ENCODE data around the gene SUSD2. TPM values are rescaled to one million over a fixed set of nuclear protein-coding genes. Genes with fewer than 3 reads are reported as not detected.
A peak's percentile ranks its signal among the peaks of the same experiment; 100 is the strongest.
"Not testable (repeated sequence)": the region's sequence is repeated elsewhere in the genome, so short reads cannot be mapped to it uniquely, and the experiment has no call there.

Gene SUSD2
- total RNA-seq, 1 experiment from 2014 or later, result 0.26 TPM

DNA sequence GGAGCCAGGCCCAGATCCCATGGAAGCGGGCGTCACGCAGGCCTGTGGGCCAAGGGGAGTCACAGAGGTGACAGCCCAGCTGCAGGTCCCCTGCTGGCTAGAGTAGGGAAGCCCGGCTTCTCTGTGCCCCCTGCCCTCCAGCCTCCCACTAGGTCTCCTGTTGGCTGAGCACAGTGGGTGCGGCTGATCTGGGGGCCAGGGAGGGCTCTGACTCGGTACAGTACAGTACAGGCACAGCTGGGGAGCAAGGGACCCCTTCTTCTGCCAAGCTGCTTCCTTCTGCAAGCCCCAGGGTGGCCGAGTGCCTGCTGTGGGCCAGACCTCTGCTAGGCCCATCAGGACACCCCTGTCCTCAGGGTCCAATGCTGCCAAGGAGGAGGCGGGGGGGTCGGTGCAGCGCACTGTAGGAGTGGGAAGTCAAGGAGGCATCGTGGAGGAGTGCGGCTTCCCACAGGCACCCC is 10.1 kb downstream of the SUSD2 start:
- Histone ChIP-seq H3K9me2 (replicated peaks; ENCODE audit: insufficient read depth, low read length) (no peaks in the 10 kb centered on the region), H3K9ac (ENCODE audit: low read length) (no peak overlapping the region), H3K27ac (ENCODE audit: low read length) (no peak overlapping the region), H2AFZ (ENCODE audit: low read length) (no peak overlapping the region), H3K36me3 (ENCODE audit: insufficient read depth, low read length) (no peaks in the 10 kb centered on the region), H3K9me3 (ENCODE audit: low read length) (no peaks in the 10 kb centered on the region), H3K79me2 (ENCODE audit: low read length) (no peaks in the 10 kb centered on the region), H3K4me2 (ENCODE audit: low read depth, low read length, poor library complexity, severe bottlenecking) (no peak overlapping the region), H3K27me3 (ENCODE audit: low read length) (no peaks in the 10 kb centered on the region), H4K20me1 (ENCODE audit: insufficient read depth, low read depth, low read length) (no peaks in the 10 kb centered on the region; the same call in 1 of the 2 replicates), H3K4me1 (ENCODE audit: low read length) (no peaks in the 10 kb centered on the region), H3K4me3 (ENCODE audit: low read length) (no peak overlapping the region)
- DNase-seq, result no peak

DNA sequence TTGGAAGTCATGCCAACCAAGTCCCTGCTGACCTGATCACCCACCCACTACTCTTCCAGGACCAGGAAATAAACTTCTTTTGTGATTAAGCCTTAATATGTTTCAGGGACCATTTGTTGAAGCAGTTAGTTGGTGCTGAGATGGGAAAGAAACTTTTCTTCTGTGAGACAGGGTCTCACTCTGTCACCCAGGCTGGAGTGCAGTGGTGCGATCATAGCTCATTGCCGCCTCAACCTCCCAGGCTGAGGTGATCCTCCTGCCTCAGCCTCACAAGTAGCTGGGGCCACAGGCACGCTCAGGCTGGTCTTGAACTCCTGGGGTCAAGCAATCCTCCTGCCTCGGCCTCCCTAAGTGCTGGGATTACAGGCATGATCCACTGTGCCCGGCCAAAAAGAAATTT is 10.6 kb downstream of the SUSD2 start:
- no peak overlapping the region for H3K9ac ChIP-seq (ENCODE audit: low read length)
- no peaks in the 10 kb centered on the region for H3K4me1 ChIP-seq (ENCODE audit: low read length)
- DNase-seq, result no peak
- no peaks in the 10 kb centered on the region for H3K79me2 ChIP-seq (ENCODE audit: low read length)
- no peak overlapping the region for H3K27ac ChIP-seq (ENCODE audit: low read length)
- H4K20me1 ChIP-seq (ENCODE audit: insufficient read depth, low read depth, low read length), result no peaks in the 10 kb centered on the region; the same call in 1 of the 2 replicates
- H3K9me2 ChIP-seq (replicated peaks; ENCODE audit: insufficient read depth, low read length), result no peaks in the 10 kb centered on the region
- H3K9me3 ChIP-seq (ENCODE audit: low read length), result no peaks in the 10 kb centered on the region
- H2AFZ ChIP-seq (ENCODE audit: low read length), result no peak overlapping the region
- no peak overlapping the region for H3K4me3 ChIP-seq (ENCODE audit: low read length)
- no peaks in the 10 kb centered on the region for H3K36me3 ChIP-seq (ENCODE audit: insufficient read depth, low read length)
- no peaks in the 10 kb centered on the region for H3K27me3 ChIP-seq (ENCODE audit: low read length)
- no peak overlapping the region for H3K4me2 ChIP-seq (ENCODE audit: low read depth, low read length, poor library complexity, severe bottlenecking)

DNA sequence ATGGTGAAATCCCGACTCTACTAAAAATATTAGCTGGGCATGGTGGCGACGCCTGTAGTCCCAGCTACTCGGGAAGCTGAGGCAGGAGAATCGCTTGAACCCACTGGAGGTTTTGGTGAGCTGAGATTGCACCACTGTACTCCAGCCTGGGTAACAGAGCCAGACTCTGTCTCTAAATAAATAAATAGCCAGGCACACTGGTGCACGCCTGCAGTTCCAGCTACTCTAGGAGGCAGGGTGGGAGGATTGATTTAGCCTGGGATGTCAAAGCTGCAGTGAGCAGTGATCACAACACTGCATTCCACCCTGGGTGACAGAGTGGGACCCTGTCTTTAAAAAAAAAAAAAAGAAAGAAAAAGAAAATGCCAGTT is 17.4 kb downstream of the SUSD2 start:
- no peaks in the 10 kb centered on the region for H3K27me3 ChIP-seq (ENCODE audit: low read length)
- H3K9me2 ChIP-seq (replicated peaks; ENCODE audit: insufficient read depth, low read length), result no peaks in the 10 kb centered on the region
- no peaks in the 10 kb centered on the region for H4K20me1 ChIP-seq (ENCODE audit: insufficient read depth, low read depth, low read length)
- H3K9me3 ChIP-seq (ENCODE audit: low read length), result no peaks in the 10 kb centered on the region
- no peak overlapping the region for H2AFZ ChIP-seq (ENCODE audit: low read length)
- H3K9ac ChIP-seq (ENCODE audit: low read length), result no peak overlapping the region
- H3K4me2 ChIP-seq (ENCODE audit: low read depth, low read length, poor library complexity, severe bottlenecking), result no peak overlapping the region
- no peak for DNase-seq
- peaks cover 7% of the 10 kb centered on the region for H3K4me1 ChIP-seq (ENCODE audit: low read length)
- H3K79me2 ChIP-seq (ENCODE audit: low read length), result no peaks in the 10 kb centered on the region
- H3K36me3 ChIP-seq (ENCODE audit: insufficient read depth, low read length), result no peaks in the 10 kb centered on the region
- no peak overlapping the region for H3K27ac ChIP-seq (ENCODE audit: low read length)
- no peak overlapping the region for H3K4me3 ChIP-seq (ENCODE audit: low read length)

DNA sequence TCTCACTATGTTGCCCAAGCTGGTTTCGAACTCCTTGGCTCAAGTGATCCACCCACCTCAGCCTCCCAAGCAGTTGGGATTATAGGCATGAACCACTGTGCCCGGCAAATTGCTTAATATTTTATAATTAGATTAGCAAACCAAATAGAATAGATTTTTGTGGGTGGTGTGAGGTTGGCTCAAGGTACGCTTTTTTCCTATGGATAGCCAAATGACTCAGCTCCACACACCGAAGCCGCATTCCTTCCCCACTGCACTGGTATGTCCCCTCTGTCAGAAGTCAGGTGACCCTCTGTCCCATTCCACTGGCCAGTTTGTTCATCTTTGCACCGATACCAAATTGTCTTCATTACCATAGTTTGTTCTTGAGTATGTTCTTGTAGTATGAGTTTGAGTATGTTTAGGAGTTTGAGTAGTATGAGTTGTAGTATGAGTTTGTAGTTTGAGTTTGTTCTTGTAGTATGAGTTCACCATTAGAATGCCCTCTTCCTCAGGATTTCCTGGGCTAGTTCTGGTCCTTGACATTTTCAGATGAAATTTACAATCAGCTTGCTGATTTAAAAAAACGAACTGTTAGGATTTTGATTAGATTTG is 19.4 kb downstream of the SUSD2 start:
- Histone ChIP-seq H3K27ac (ENCODE audit: low read length) (no peak overlapping the region), H3K27me3 (ENCODE audit: low read length) (no peaks in the 10 kb centered on the region), H3K4me2 (ENCODE audit: low read depth, low read length, poor library complexity, severe bottlenecking) (no peak overlapping the region), H3K36me3 (ENCODE audit: insufficient read depth, low read length) (no peaks in the 10 kb centered on the region), H4K20me1 (ENCODE audit: insufficient read depth, low read depth, low read length) (no peaks in the 10 kb centered on the region), H3K9ac (ENCODE audit: low read length) (no peak overlapping the region), H3K9me2 (replicated peaks; ENCODE audit: insufficient read depth, low read length) (no peaks in the 10 kb centered on the region), H3K4me1 (ENCODE audit: low read length) (peaks cover 11% of the 10 kb centered on the region), H3K9me3 (ENCODE audit: low read length) (no peaks in the 10 kb centered on the region), H3K79me2 (ENCODE audit: low read length) (no peaks in the 10 kb centered on the region), H2AFZ (ENCODE audit: low read length) (no peak overlapping the region), H3K4me3 (ENCODE audit: low read length) (no peak overlapping the region)
- DNase-seq, result no peak

DNA sequence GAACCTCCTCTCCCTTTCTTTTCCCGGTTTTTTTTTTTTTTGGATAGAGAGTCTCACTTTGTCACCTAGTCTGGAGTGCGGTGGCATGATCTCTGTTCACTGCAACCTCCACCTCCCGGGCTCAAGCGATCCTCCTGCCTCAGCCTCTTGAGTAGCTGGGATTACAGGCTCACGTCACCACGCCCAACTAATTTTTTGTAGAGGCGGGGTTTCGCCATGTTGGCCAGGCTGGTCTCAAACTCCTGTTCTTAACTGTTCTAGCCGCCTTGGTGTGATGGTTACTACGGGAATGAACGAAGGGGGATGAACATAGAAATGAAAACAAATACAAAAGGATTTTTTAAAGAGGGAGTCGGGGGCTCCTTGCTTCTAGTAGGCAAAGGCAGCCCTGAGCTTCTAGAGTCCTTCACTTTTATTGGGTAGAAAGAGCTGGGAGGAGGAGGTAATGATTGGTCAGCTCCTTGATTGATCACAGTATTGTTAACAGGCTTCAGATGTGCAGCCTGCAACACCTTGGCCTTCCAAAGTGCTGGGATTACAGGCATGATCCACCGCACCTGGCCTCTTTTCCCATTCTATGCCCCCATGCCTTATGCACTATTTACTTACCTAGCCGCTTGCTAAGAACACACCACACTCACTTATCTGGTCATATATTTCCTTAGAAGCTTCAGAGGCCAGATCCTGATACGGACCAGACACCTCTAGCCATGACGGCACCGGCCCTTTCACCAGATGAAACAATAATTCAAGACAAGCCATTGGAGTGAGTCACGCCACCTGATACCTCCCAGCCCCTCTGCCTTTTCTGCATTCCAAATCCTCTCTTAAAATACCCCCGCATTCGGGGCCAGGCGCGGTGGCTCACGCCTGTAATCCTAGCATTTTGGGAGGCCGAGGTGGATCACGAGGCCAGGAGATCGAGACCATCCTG is 20.7 kb downstream of the SUSD2 start:
- no peak overlapping the region for H3K4me2 ChIP-seq (ENCODE audit: low read depth, low read length, poor library complexity, severe bottlenecking)
- H2AFZ ChIP-seq (ENCODE audit: low read length), result no peak overlapping the region
- H3K9ac ChIP-seq (ENCODE audit: low read length), result no peak overlapping the region

DNA sequence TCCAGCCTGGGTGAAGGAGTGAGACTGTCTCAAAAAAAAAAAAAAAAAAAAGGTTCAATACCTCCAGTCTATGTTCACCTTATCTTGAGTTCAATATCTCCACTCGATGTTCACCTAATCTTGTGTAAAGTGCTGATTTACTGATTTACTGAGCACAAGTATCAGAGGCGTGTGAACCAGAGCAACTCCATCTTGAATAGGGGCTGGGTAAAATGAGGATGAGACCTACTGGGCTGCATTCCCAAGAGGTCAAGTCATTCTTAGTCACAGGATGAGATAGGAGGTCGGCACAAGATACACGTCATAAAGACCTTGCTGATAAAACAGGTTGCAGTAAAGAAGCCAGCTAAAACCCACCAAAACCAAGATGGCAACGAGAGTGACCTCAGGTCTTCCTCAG is 22.6 kb downstream of the SUSD2 start:
- H3K27me3 ChIP-seq (ENCODE audit: low read length); H3K36me3 ChIP-seq (ENCODE audit: insufficient read depth, low read length); H3K9me3 ChIP-seq (ENCODE audit: low read length); H4K20me1 ChIP-seq (ENCODE audit: insufficient read depth, low read depth, low read length); H2AFZ ChIP-seq (ENCODE audit: low read length); H3K79me2 ChIP-seq (ENCODE audit: low read length); H3K4me3 ChIP-seq (ENCODE audit: low read length); H3K9me2 ChIP-seq (replicated peaks; ENCODE audit: insufficient read depth, low read length); H3K27ac ChIP-seq (ENCODE audit: low read length); H3K4me2 ChIP-seq (ENCODE audit: low read depth, low read length, poor library complexity, severe bottlenecking); DNase-seq; H3K9ac ChIP-seq (ENCODE audit: low read length): not testable (repeated sequence)
- H3K4me1 ChIP-seq (ENCODE audit: low read length), result peaks cover 19% of the 10 kb centered on the region

More for the DNA sequence above, 20.7 kb downstream of the SUSD2 start:
- Histone ChIP-seq H4K20me1 (ENCODE audit: insufficient read depth, low read depth, low read length) (no peaks in the 10 kb centered on the region), H3K9me3 (ENCODE audit: low read length) (no peaks in the 10 kb centered on the region), H3K36me3 (ENCODE audit: insufficient read depth, low read length) (no peaks in the 10 kb centered on the region), H3K79me2 (ENCODE audit: low read length) (no peaks in the 10 kb centered on the region), H3K9me2 (replicated peaks; ENCODE audit: insufficient read depth, low read length) (no peaks in the 10 kb centered on the region), H3K4me3 (ENCODE audit: low read length) (no peak overlapping the region), H3K27me3 (ENCODE audit: low read length) (no peaks in the 10 kb centered on the region), H3K4me1 (ENCODE audit: low read length) (peaks cover 21% of the 10 kb centered on the region), H3K27ac (ENCODE audit: low read length) (no peak overlapping the region)
- no peak for DNase-seq

DNA sequence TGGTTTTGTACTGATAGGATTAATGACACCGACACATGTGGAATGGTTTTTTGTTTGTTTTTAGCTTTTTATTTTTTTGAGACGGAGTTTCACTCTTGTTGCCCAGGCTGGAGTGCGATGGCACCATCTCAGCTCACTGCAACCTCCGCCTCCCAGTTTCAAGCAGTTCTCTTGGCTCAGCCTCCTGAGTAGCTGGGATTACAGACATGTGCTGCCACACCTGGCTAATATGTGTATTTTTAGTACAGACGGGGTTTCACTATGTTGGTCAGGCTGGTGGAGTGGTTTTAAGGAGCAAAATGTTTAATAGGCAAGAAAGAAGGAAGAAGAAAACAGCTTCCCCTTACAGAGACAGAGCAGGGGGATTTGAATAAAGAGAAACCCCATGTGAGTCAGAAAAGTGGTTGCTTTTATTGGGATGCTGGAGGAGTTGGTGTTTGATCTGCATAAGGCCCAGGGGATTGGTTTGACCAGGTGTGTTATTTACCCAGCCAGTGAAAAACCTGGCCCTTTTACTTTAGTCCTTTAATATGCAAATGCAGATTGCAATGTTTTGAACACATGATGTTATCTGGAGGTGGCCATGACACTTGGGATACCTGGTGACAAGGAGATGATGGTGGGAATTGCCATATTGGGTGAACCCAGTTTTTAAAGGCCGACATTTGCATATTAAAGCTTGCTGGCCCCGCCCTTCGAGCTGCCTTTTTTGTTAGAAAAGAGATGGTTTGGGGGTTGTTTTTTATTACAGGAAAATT is 24.3 kb downstream of the SUSD2 start:
- Histone ChIP-seq H4K20me1 (ENCODE audit: insufficient read depth, low read depth, low read length) (no peaks in the 10 kb centered on the region), H3K79me2 (ENCODE audit: low read length) (no peaks in the 10 kb centered on the region), H3K4me1 (ENCODE audit: low read length) (peaks cover 19% of the 10 kb centered on the region), H3K9me2 (replicated peaks; ENCODE audit: insufficient read depth, low read length) (no peaks in the 10 kb centered on the region), H3K4me2 (ENCODE audit: low read depth, low read length, poor library complexity, severe bottlenecking) (peak overlapping the region; percentile 20), H2AFZ (ENCODE audit: low read length) (no peak overlapping the region), H3K9me3 (ENCODE audit: low read length) (no peaks in the 10 kb centered on the region), H3K27ac (ENCODE audit: low read length) (no peak overlapping the region), H3K36me3 (ENCODE audit: insufficient read depth, low read length) (no peaks in the 10 kb centered on the region), H3K27me3 (ENCODE audit: low read length) (no peaks in the 10 kb centered on the region), H3K9ac (ENCODE audit: low read length) (no peak overlapping the region), H3K4me3 (ENCODE audit: low read length) (no peak overlapping the region)
- DNase-seq, result no peak

Measured in Karpas-422 (cell line).